Urinary bladder (tissue), 4 donors: ENCODE results near the gene PPP2R2D. TPM values are rescaled to one million over a fixed set of nuclear protein-coding genes. Genes with fewer than 3 reads are reported as not detected.

Experiments
- DNase-seq: peaks from one replicate; pipeline ENCODE4 v3.0.0-alpha.2; 2015; ENCODE audit errors: extremely low spot score
- H3K27ac ChIP-seq: one replicate; pipeline ENCODE4 v1.5.1; 2013; ENCODE audit warnings: low read depth, mild to moderate bottlenecking, moderate library complexity
- H3K36me3 ChIP-seq: one replicate; pipeline ENCODE4 v1.6.1; 2013; ENCODE audit warnings: mild to moderate bottlenecking, moderate library complexity; ENCODE audit not compliant: insufficient read depth
- H3K4me1 ChIP-seq: one replicate; pipeline ENCODE4 v1.6.1; 2013; ENCODE audit warnings: mild to moderate bottlenecking, moderate library complexity; ENCODE audit not compliant: insufficient read depth
- H3K4me3 ChIP-seq: one replicate; pipeline ENCODE4 v1.5.1; 2013; ENCODE audit warnings: low read depth, low read length
- WGBS: extraction: QIAGEN DNeasy Blood & Tissue Kit; methylation state at CpG from one replicate; pipeline ENCODE4 v1.1.7; 2013; 5-methylcytosine and 5-hydroxymethylcytosine counted together
- polyA plus RNA-seq: library from polyadenylated mRNA; stranded (reverse); fragments of 200-250 nt; gene quantifications from one replicate; pipeline ENCODE4 v1.2.3, GENCODE V29; 2013
- total RNA-seq: library from RNA; depleted of rRNA; stranded (reverse); fragments of >200 nt; gene quantifications from one replicate; pipeline ENCODE4 v1.2.3, GENCODE V29; 2014
- donor health status: healthy with polysubstance abuse.
- donor health status: healthy.

The PPP2R2D gene
- total and polyA plus RNA-seq, 2 donors = 25.1 to 44.7 TPM

GRCh38 chr10:131859341-131860020, 41.3 kb upstream of the PPP2R2D start:
- Histone ChIP-seq H3K4me1 (no peaks in the 10 kb centered on the region), H3K4me3 (no peak overlapping the region), H3K36me3 (no peaks in the 10 kb centered on the region), H3K27ac (no peak overlapping the region)
- no peak for DNase-seq
- WGBS = 71% methylated on average over 9 of the region's 9 CpGs

DNA sequence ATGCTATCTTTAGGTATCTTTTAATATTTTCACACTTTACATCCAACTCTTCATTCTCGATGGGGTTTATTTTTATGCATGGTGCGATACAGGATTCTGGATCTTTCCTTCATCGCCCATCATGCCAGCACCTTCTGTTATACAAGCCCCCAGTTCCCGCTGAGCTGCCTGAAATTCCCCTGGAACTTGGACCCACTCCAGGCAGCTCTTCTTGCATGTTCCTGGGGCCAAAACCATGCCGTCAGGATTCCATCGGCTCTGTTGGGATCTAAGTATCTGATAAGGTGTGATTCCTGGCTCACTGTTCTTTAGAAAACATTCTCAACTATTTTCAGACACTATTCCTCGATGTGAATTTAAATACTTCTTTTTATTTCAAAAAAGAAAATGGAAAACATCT, 40.5 kb upstream of the PPP2R2D start:
- H3K27ac ChIP-seq = no peak overlapping the region
- H3K4me3 ChIP-seq = no peak overlapping the region
- WGBS = 44% methylated on average over 7 of the region's 7 CpGs
- DNase-seq = no peak
- no peaks in the 10 kb centered on the region for H3K36me3 ChIP-seq
- H3K4me1 ChIP-seq = no peaks in the 10 kb centered on the region

- no peak overlapping the region for H3K27ac ChIP-seq
- WGBS = 45% methylated on average over 11 of the region's 11 CpGs
- H3K4me3 ChIP-seq = no peak overlapping the region
- H3K4me1 ChIP-seq = no peaks in the 10 kb centered on the region
- H3K36me3 ChIP-seq = no peaks in the 10 kb centered on the region
- no peak for DNase-seq
Measured at GRCh38 chr10:131860806-131861440, 39.9 kb upstream of the PPP2R2D start.

DNA sequence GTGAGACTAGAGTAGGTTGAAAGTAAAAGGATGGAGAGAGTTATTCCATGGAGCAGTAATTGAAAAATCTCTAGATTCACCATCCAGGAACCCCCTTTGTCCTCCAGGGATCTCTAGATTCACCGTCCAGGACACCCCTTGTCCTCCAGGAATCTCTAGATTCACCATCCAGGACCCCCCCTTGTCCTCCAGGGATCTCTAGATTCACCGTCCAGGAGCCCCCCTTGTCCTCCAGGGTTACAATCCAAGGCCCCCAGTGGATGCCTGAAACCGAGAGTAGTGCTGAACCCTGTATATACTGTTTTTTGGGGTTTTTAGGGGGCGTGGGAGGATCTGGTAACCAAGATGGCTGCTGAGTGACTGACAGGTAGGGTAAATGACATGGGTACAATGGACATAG, 38.3 kb upstream of the PPP2R2D start:
- H3K4me1 ChIP-seq = no peaks in the 10 kb centered on the region
- no peaks in the 10 kb centered on the region for H3K36me3 ChIP-seq
- DNase-seq = no peak
- H3K4me3 ChIP-seq = no peak overlapping the region
- WGBS = 60% methylated on average over 4 of the region's 4 CpGs
- no peak overlapping the region for H3K27ac ChIP-seq

- DNase-seq = no peak
- WGBS = 75% methylated on average over 14 of the region's 14 CpGs
- no peak overlapping the region for H3K4me3 ChIP-seq
Measured at GRCh38 chr10:131865223-131865917, 35.4 kb upstream of the PPP2R2D start.

DNA sequence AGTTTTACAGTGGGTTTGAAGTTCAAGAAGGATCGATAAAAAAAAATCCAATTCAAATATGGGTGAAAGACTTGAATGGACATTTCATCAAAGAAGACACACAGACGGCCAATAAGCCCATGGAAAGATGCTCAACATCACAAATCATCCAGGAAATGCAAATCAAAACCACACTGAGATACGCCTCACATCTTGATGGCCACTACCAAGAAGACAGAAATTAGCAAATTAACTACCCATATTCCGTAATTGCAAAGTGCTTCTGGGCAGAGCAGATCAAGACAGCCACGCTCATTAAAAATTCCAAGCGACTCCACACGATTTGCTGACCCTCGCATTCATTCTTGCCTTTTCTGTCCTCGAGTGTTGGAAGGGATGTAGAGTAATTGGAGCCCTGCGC, 34.1 kb upstream of the PPP2R2D start:
- Histone ChIP-seq H3K4me3 (no peak overlapping the region), H3K36me3 (no peaks in the 10 kb centered on the region), H3K27ac (no peak overlapping the region), H3K4me1 (no peaks in the 10 kb centered on the region)
- 74% methylated on average over 10 of the region's 10 CpGs for WGBS
- no peak for DNase-seq

More at GRCh38 chr10:131865223-131865917, 35.4 kb upstream of the PPP2R2D start:
- no peak overlapping the region for H3K27ac ChIP-seq
- H3K4me1 ChIP-seq = no peaks in the 10 kb centered on the region
- H3K36me3 ChIP-seq = no peaks in the 10 kb centered on the region

DNA sequence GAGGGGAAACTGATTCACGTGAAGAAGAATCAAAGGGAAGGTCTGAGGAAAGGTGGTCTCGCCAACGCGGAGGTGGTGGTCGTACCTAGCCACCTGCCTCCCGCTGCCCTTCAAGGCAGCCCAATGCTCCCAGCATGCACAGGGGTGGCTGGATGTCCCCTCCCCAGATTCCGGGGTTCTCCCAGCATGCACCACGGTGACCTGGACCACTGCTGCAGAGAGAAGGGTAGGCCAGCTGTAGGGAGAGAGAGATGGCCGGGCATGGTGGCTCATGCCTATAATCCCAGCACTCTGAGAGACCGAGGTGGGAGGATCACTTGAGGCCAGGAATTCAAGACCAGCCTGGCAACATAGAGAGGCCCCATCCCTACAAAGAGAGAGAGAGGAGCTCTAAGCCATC, 32.4 kb upstream of the PPP2R2D start:
- DNase-seq = no peak
- Histone ChIP-seq H3K36me3 (no peaks in the 10 kb centered on the region), H3K4me3 (no peak overlapping the region), H3K27ac (no peak overlapping the region), H3K4me1 (no peaks in the 10 kb centered on the region)
- 93% methylated on average over 10 of the region's 10 CpGs for WGBS

- DNase-seq = no peak
- Histone ChIP-seq H3K4me1 (no peaks in the 10 kb centered on the region), H3K4me3 (no peak overlapping the region), H3K27ac (no peak overlapping the region), H3K36me3 (no peaks in the 10 kb centered on the region)
- WGBS = 93% methylated on average over 8 of the region's 8 CpGs
Measured at GRCh38 chr10:131869344-131869743, 31.5 kb upstream of the PPP2R2D start.

DNA sequence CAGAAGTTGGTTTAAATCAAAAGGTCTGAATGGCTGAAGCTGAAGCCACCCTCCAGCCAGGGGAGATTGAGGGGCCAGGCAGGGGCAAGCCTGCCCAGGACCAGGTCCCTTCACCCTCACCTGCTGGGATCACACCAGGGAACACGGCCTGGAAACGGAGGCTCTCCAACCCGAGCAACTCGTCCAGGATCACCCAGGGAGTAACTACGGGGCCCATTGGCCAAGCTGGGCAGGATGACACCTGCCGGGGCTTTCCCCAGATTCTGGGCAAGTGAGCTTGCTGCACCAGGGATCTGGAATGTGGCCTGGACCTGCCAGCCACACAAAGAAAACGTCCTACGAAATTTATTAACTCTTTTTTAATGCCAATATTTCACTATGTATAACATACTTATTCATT, 30.4 kb upstream of the PPP2R2D start:
- 58% methylated on average over 8 of the region's 8 CpGs for WGBS
- no peak overlapping the region for H3K27ac ChIP-seq
- H3K4me1 ChIP-seq = no peaks in the 10 kb centered on the region
- H3K36me3 ChIP-seq = no peaks in the 10 kb centered on the region
- no peak for DNase-seq
- H3K4me3 ChIP-seq = no peak overlapping the region

DNA sequence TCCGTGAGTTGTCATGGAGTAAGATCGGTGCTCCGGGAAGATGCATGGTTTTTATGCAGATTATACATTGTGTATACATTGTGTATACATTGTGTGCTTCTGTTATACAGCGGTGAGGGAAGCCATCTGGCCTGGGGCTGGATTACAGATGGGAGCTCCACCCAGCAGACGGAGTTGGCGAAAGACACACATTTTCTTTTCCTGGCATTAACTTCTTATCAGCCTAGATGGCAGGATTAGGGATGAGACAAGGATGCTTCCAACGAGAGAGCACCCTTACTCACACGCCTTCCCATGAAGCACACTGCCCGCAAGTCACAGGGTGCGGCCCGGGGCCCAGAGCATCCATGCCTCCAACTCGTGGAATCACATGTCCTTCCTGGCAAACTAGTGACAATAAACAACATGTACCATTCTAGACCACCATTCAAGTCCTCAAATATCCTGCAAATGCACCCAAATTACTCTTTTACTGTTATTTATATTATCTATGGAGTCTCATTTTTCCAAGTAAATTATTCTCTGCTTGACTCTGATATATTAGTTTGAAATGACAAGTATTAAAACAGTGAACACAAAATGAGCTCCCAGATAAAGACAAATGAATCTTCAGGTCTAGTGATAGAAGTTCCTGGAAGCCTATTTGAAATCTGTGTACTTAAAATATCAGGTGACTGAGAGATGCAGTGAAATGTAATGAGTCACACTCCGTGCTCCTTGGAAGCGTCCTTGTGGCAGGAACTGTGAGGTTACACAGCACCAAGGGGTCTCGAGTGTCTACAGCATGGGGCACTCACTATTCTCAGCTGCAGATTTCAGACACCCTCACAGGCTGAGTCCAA, 29.8 kb upstream of the PPP2R2D start:
- Histone ChIP-seq H3K4me1 (no peaks in the 10 kb centered on the region), H3K27ac (no peak overlapping the region), H3K4me3 (no peak overlapping the region), H3K36me3 (no peaks in the 10 kb centered on the region)
- 59% methylated on average over 15 of the region's 15 CpGs for WGBS
- DNase-seq = no peak

DNA sequence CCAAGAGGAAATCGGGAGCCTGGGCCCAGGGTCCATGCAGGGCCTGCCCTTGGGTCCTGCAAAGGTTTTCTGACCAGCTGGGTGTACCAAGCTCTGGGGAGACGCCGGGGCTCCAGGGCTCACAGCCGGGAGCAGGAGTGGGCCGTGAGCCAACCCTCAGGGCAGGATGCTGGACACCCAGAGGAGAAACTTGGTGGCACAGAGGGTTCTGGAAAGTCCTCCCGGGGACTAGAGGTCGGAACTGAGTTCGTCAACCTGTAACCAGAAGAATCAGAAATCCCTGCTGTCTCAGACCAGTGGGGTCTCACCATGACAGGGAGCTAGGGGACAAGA, 29.2 kb upstream of the PPP2R2D start:
- Histone ChIP-seq H3K36me3 (no peaks in the 10 kb centered on the region), H3K4me1 (no peaks in the 10 kb centered on the region), H3K27ac (no peak overlapping the region), H3K4me3 (no peak overlapping the region)
- no peak for DNase-seq
- WGBS = 87% methylated on average over 8 of the region's 8 CpGs

DNA sequence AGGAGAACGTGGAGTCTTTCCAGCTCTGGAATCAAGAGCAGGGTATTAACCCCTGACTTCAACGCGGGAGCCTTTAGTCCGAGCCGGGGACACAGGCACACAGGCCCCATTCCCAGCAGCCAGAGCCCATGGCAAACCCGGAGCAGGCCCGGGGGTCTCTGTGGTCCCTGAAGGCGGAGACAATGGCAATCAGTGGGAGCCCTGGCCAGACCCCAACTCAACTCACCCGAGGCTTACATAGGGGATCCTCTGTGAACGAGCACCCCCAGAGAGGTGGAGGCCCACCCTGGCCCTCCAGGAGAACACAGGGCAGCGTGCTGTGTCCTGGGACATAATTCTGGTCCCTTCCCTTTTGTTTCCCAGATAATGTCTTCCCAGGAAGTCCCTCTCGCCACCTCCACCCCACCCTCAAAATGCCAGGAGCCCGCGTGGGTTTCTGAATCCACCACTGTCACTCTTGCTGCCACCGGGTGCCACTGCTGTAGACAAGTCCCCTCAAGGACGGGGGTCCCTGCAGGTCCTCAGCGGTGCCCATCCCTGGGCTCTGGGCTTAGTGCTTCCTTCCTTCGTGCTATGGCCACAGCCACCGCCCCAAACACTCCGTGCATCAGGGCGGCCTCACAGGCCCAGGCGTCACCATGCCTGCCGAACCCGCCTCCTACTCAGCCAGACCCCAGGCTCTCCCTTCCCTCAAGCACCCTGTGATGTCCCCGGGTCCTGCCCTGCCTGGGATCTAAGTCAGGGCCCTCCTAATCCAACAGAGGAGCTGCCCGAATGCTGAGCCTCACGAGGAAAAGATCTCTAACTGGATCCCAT, 28.6 kb upstream of the PPP2R2D start:
- no peak overlapping the region for H3K27ac ChIP-seq
- no peak for DNase-seq
- no peaks in the 10 kb centered on the region for H3K4me1 ChIP-seq
- WGBS = 86% methylated on average over 27 of the region's 27 CpGs
- H3K4me3 ChIP-seq = no peak overlapping the region
- H3K36me3 ChIP-seq = no peaks in the 10 kb centered on the region

DNA sequence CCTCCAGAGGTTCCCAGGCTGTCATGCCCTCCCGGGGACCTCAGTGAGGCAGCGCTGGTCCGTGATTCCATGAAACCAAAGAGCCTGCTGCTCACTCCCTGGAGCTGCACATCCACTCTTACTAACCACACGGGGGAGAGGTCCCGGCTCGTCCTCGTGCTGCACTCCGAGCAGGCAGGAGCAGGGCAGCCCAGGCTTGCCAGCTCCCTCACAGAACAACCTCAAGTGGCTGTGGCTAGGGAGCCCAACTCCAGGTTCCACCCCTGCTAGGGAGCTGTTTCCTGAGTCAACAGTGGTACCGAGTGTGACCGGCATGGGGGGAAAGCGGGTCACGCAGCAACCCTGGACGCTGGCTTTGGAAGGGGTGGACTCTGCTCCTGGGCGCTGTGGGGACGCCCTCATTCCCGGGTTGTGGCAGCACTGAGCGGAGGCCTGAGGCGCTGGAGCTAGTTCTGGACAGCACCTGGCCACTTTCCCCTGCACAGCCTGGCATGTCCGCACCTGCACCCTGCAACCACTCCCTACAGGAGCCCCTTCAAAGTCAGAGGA, 27.9 kb upstream of the PPP2R2D start:
- Histone ChIP-seq H3K27ac (no peak overlapping the region), H3K4me3 (no peak overlapping the region), H3K4me1 (no peaks in the 10 kb centered on the region), H3K36me3 (no peaks in the 10 kb centered on the region)
- no peak for DNase-seq
- 71% methylated on average over 19 of the region's 19 CpGs for WGBS
